ENCODE data around the gene ADAMTS4. TPM values are rescaled to one million over a fixed set of nuclear protein-coding genes. Genes with fewer than 3 reads are reported as not detected.

ADAMTS4 gene
- total and polyA plus RNA-seq, 4 donors = 17.5 to 65.6 (median 38.4) TPM

- Histone ChIP-seq H3K4me1 (ENCODE audit: control insufficient read depth, insufficient read depth, low read length) (peaks cover 10% of the 10 kb centered on the region), H3K27me3 (ENCODE audit: control insufficient read depth, insufficient read depth, low read length) (no peaks in the 10 kb centered on the region), H3K4me3 (ENCODE audit: low read depth, low read length) (no peak overlapping the region), H3K36me3 (ENCODE audit: control insufficient read depth, insufficient read depth, low read length) (peaks cover 4% of the 10 kb centered on the region), H3K27ac (ENCODE audit: low read depth, low read length) (no peak overlapping the region), H3K9me3 (ENCODE audit: control insufficient read depth, insufficient read depth, low read length) (no peaks in the 10 kb centered on the region)
- 100% methylated on average over 1 of the region's 3 CpGs for WGBS (ENCODE audit: insufficient coverage)
- DNase-seq (ENCODE audit: low read depth in 4 of 6, low spot score in 6 of 6) = no peak
Observed at GRCh38 chr1:161137881-161138280, 61.0 kb downstream of the ADAMTS4 start.

Small RNA genes lying within 50 kb of the gene (small RNA-seq; reads per million reads assigned to genes)
- not detected for gene RF01225 (ENCODE audit: low replicate concordance)

Other genes with a start within 250 kb of the ADAMTS4 start
- gene ITLN2, start 244.2 kb downstream of the ADAMTS4 start, total RNA-seq = under 1 TPM; 0.17 to 0.20 TPM
- gene ITLN2, start 244.2 kb downstream of the ADAMTS4 start, polyA plus RNA-seq (ENCODE audit: insufficient read length in 2 of 2) = under 1 TPM in 1 of 2 donors, not detected in 1; 0.21 TPM
- gene F11R, start 177.9 kb downstream of the ADAMTS4 start, total RNA-seq = 10 to 100 TPM in 1 of 2 donors, 1 to 10 TPM in 1; 9.5 to 23.7 TPM
- 10 to 100 TPM in 1 of 2 donors, 1 to 10 TPM in 1; 7.0 to 13.0 TPM for gene F11R, start 177.9 kb downstream of the ADAMTS4 start, polyA plus RNA-seq (ENCODE audit: insufficient read length in 2 of 2)
- 10 to 100 TPM; 12.1 to 25.5 TPM for gene TSTD1, start 160.1 kb downstream of the ADAMTS4 start, total RNA-seq
- 10 to 100 TPM; 10.5 to 33.5 TPM for gene TSTD1, start 160.1 kb downstream of the ADAMTS4 start, polyA plus RNA-seq (ENCODE audit: insufficient read length in 2 of 2)
- 10 to 100 TPM; 67.1 to 81.6 TPM for gene USF1, start 153.1 kb downstream of the ADAMTS4 start, total RNA-seq
- gene USF1, start 153.1 kb downstream of the ADAMTS4 start, polyA plus RNA-seq (ENCODE audit: insufficient read length in 2 of 2) = 10 to 100 TPM; 84.8 to 93.7 TPM
- 1 to 10 TPM; 2.1 to 4.2 TPM for gene ARHGAP30, start 129.2 kb downstream of the ADAMTS4 start, total RNA-seq
- gene ARHGAP30, start 129.2 kb downstream of the ADAMTS4 start, polyA plus RNA-seq (ENCODE audit: insufficient read length in 2 of 2) = 1 to 10 TPM; 2.6 to 3.1 TPM
- under 1 TPM in 1 of 2 donors, not detected in 1; 0.06 TPM for gene NECTIN4, start 109.5 kb downstream of the ADAMTS4 start, total RNA-seq
- under 1 TPM in 1 of 2 donors, not detected in 1; 0.15 TPM for gene NECTIN4, start 109.5 kb downstream of the ADAMTS4 start, polyA plus RNA-seq (ENCODE audit: insufficient read length in 2 of 2)
- 10 to 100 TPM; 10.0 to 21.8 TPM for gene KLHDC9, start 100.7 kb downstream of the ADAMTS4 start, total RNA-seq
- 10 to 100 TPM; 26.6 to 27.7 TPM for gene KLHDC9, start 100.7 kb downstream of the ADAMTS4 start, polyA plus RNA-seq (ENCODE audit: insufficient read length in 2 of 2)
- gene PFDN2, start 81.0 kb downstream of the ADAMTS4 start, total RNA-seq = 10 to 100 TPM; 30.3 to 42.8 TPM
- gene PFDN2, start 81.0 kb downstream of the ADAMTS4 start, polyA plus RNA-seq (ENCODE audit: insufficient read length in 2 of 2) = 100 to 1,000 TPM; 147 to 152 TPM
- 10 to 100 TPM; 22.4 to 48.4 TPM for gene NIT1, start 80.9 kb downstream of the ADAMTS4 start, total RNA-seq
- 10 to 100 TPM; 48.6 to 53.7 TPM for gene NIT1, start 80.9 kb downstream of the ADAMTS4 start, polyA plus RNA-seq (ENCODE audit: insufficient read length in 2 of 2)
- 10 to 100 TPM; 16.3 to 20.2 TPM for gene DEDD, start 66.4 kb downstream of the ADAMTS4 start, total RNA-seq
- gene DEDD, start 66.4 kb downstream of the ADAMTS4 start, polyA plus RNA-seq (ENCODE audit: insufficient read length in 2 of 2) = 10 to 100 TPM; 55.1 to 61.5 TPM
- gene UFC1, start 45.1 kb downstream of the ADAMTS4 start, total RNA-seq = 100 to 1,000 TPM in 1 of 2 donors, 10 to 100 TPM in 1; 86.9 to 117 TPM
- gene UFC1, start 45.1 kb downstream of the ADAMTS4 start, polyA plus RNA-seq (ENCODE audit: insufficient read length in 2 of 2) = 100 to 1,000 TPM; 165 TPM
- gene USP21, start 39.6 kb downstream of the ADAMTS4 start, total RNA-seq = 10 to 100 TPM; 11.0 to 17.2 TPM
- 10 to 100 TPM; 51.4 to 52.1 TPM for gene USP21, start 39.6 kb downstream of the ADAMTS4 start, polyA plus RNA-seq (ENCODE audit: insufficient read length in 2 of 2)
- 10 to 100 TPM; 21.7 to 47.9 TPM for gene PPOX, start 32.6 kb downstream of the ADAMTS4 start, total RNA-seq
- gene PPOX, start 32.6 kb downstream of the ADAMTS4 start, polyA plus RNA-seq (ENCODE audit: insufficient read length in 2 of 2) = 10 to 100 TPM; 53.0 to 69.6 TPM
- gene B4GALT3, start 21.5 kb downstream of the ADAMTS4 start, total RNA-seq = 10 to 100 TPM; 18.8 to 28.5 TPM
- gene B4GALT3, start 21.5 kb downstream of the ADAMTS4 start, polyA plus RNA-seq (ENCODE audit: insufficient read length in 2 of 2) = 10 to 100 TPM; 48.4 to 52.5 TPM
- gene NDUFS2, start 3.3 kb upstream of the ADAMTS4 start, total RNA-seq = 100 to 1,000 TPM; 110 to 155 TPM
- 100 to 1,000 TPM; 181 to 196 TPM for gene NDUFS2, start 3.3 kb upstream of the ADAMTS4 start, polyA plus RNA-seq (ENCODE audit: insufficient read length in 2 of 2)
- 10 to 100 TPM; 14.9 to 18.5 TPM for gene FCER1G, start 16.2 kb upstream of the ADAMTS4 start, total RNA-seq
- 10 to 100 TPM; 14.5 to 18.7 TPM for gene FCER1G, start 16.2 kb upstream of the ADAMTS4 start, polyA plus RNA-seq (ENCODE audit: insufficient read length in 2 of 2)
- gene APOA2, start 24.6 kb upstream of the ADAMTS4 start, total RNA-seq = 1 to 10 TPM in 1 of 2 donors, not detected in 1; 5.4 TPM
- not detected for gene APOA2, start 24.6 kb upstream of the ADAMTS4 start, polyA plus RNA-seq (ENCODE audit: insufficient read length in 2 of 2)
- 10 to 100 TPM; 14.4 to 15.5 TPM for gene TOMM40L, start 27.0 kb upstream of the ADAMTS4 start, total RNA-seq
- 10 to 100 TPM; 23.8 to 24.2 TPM for gene TOMM40L, start 27.0 kb upstream of the ADAMTS4 start, polyA plus RNA-seq (ENCODE audit: insufficient read length in 2 of 2)
- not detected for gene NR1I3, start 39.1 kb upstream of the ADAMTS4 start, total RNA-seq
- gene NR1I3, start 39.1 kb upstream of the ADAMTS4 start, polyA plus RNA-seq (ENCODE audit: insufficient read length in 2 of 2) = 1 to 10 TPM; 4.2 to 5.9 TPM
- 10 to 100 TPM; 18.6 to 81.2 TPM for gene PCP4L1, start 59.7 kb upstream of the ADAMTS4 start, total RNA-seq
- 100 to 1,000 TPM; 104 to 113 TPM for gene PCP4L1, start 59.7 kb upstream of the ADAMTS4 start, polyA plus RNA-seq (ENCODE audit: insufficient read length in 2 of 2)
- gene MPZ, start 110.9 kb upstream of the ADAMTS4 start, total RNA-seq = 1,000 to 10,000 TPM in 1 of 2 donors, 100 to 1,000 TPM in 1; 293 to 1,019 TPM
- gene MPZ, start 110.9 kb upstream of the ADAMTS4 start, polyA plus RNA-seq (ENCODE audit: insufficient read length in 2 of 2) = 100 to 1,000 TPM in 1 of 2 donors, 10 to 100 TPM in 1; 79.0 to 138 TPM
- 10 to 100 TPM; 36.8 to 49.0 TPM for gene SDHC, start 115.3 kb upstream of the ADAMTS4 start, total RNA-seq
- gene SDHC, start 115.3 kb upstream of the ADAMTS4 start, polyA plus RNA-seq (ENCODE audit: insufficient read length in 2 of 2) = 100 to 1,000 TPM; 173 to 174 TPM
- 10 to 100 TPM in 1 of 2 donors, 1 to 10 TPM in 1; 2.3 to 36.8 TPM for gene CFAP126, start 168.8 kb upstream of the ADAMTS4 start, total RNA-seq
- gene CFAP126, start 168.8 kb upstream of the ADAMTS4 start, polyA plus RNA-seq (ENCODE audit: insufficient read length in 2 of 2) = 10 to 100 TPM; 20.3 to 39.3 TPM